SU-DHL-6 (cell line): Measurements from ENCODE around the gene UMODL1.

Experiments
- EZH2phosphoT487 ChIP-seq: fragments of 200-600 bp; sonication (generic), shearing (Covaris generic); conservative IDR thresholded peaks from 2 replicates; pipeline ENCODE4 v1.6.1; 2018; ENCODE audit warnings: mild to moderate bottlenecking, antibody characterized with exemption, low read length, moderate library complexity, mixed read lengths
- TF ChIP-seq, protein P1 (sequence below): fragments of 200-600 bp; sonication (generic); IDR thresholded peaks from one replicate; pipeline ENCODE4 v1.5.1; 2017; ENCODE audit warnings: antibody characterized with exemption, mild to moderate bottlenecking, low read length, moderate library complexity; ENCODE audit not compliant: insufficient read depth, poor library complexity, severe bottlenecking

DNA sequence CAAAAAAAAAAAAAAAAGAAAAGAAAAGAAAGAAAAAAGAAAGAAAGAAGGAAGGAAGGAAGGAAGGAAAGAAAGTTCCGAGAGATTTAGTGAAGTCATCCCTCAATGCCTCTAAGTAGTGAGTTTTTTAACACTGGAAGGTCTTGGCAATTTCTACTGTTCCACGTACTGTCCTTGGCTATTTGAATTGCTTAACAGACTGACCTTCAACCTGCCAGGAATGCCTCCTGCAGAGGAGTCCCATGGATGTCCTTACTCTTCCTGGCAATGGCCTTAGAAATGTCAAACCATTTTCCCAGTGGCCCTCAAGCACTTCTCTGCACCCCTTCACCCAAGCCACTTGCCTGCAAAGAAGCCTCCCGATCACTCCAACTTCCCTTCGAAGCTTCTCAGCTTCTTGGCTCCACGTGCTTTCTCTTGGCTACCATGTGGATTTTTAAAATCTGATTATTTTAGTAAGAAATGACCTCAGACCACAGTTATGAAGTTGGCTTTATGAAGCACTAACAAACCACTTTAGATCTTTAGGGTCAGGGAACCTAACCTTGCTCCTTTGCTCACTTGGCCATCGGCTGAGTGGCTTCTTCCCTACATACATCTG, 104.1 kb downstream of the UMODL1 start:
- TF ChIP-seq, protein P1, sequence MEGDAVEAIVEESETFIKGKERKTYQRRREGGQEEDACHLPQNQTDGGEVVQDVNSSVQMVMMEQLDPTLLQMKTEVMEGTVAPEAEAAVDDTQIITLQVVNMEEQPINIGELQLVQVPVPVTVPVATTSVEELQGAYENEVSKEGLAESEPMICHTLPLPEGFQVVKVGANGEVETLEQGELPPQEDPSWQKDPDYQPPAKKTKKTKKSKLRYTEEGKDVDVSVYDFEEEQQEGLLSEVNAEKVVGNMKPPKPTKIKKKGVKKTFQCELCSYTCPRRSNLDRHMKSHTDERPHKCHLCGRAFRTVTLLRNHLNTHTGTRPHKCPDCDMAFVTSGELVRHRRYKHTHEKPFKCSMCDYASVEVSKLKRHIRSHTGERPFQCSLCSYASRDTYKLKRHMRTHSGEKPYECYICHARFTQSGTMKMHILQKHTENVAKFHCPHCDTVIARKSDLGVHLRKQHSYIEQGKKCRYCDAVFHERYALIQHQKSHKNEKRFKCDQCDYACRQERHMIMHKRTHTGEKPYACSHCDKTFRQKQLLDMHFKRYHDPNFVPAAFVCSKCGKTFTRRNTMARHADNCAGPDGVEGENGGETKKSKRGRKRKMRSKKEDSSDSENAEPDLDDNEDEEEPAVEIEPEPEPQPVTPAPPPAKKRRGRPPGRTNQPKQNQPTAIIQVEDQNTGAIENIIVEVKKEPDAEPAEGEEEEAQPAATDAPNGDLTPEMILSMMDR, result no peak
- no peak for TF ChIP-seq EZH2phosphoT487
